Mucosa of descending colon (tissue), 3 donors: ENCODE results near the gene CBFA2T3. TPM values are rescaled to one million over a fixed set of nuclear protein-coding genes. Genes with fewer than 3 reads are reported as not detected.

Experiments
- ATAC-seq: fragments of 200-7000 bp; cut with Tn5 transposase; one replicate; pipeline ENCODE4 v1.9.1; 2020; ENCODE audit warnings: mild to moderate bottlenecking, moderate library complexity
- DNase-seq, 3 donors: peaks; one replicate each; pipeline ENCODE4 v3.0.0-alpha.2; 2020
- H3K36me3 ChIP-seq: fragments of 200-600 bp; one replicate; pipeline ENCODE4 v1.8.0; 2021; ENCODE audit warnings: low read depth, mild to moderate bottlenecking
- H3K4me1 ChIP-seq: fragments of 200-600 bp; one replicate; pipeline ENCODE4 v1.8.0; 2021; ENCODE audit warnings: low read depth, mild to moderate bottlenecking
- H3K4me3 ChIP-seq: fragments of 200-600 bp; one replicate; pipeline ENCODE4 v1.8.0; 2021; ENCODE audit warnings: mild to moderate bottlenecking
- H3K9me3 ChIP-seq: fragments of 200-600 bp; one replicate; pipeline ENCODE4 v1.8.0; 2021; ENCODE audit warnings: mild to moderate bottlenecking
- intact Hi-C, 2 donors: fragments of 100-400 bp; cut with DNase I in 1 of 2; cut with micrococcal nuclease in 1 of 2; formaldehyde crosslinking; loops; one replicate each; pipeline versions ENCODE4 v1.11.0 to v1.11.1; 2022; cut with DNase I, micrococcal nuclease
- total RNA-seq, 3 donors: library from RNA; stranded (reverse); fragmentation: NEBNext Ultra II Directional in 2 of 3; extraction: Animal tissue kit (Norgen Biotek cat#: 25700) in 2 of 3; gene quantifications; one replicate each; pipeline versions ENCODE4 v1.2.1 to v1.2.4, GENCODE V29; 2021 to 2023
- TF ChIP-seq, protein P1 (sequence below): fragments of 200-600 bp; IDR thresholded peaks from one replicate; pipeline ENCODE4 v1.8.0; 2022; ENCODE audit warnings: antibody characterized with exemption, mild to moderate bottlenecking
- donor health status: DM: no; HTN: no; CAD: no; lungs with moderate emphysema.
- donor health status: DM: no; HTN: no; CAD: no.
- donor health status: DM: no; HTN: yes; CAD: no.

The CBFA2T3 gene
- total RNA-seq, 3 donors from 2014 or later, result 6.9 to 12.8 (median 8.4) TPM

GRCh38 chr16:88939245-88939971, 37.6 kb downstream of the CBFA2T3 start:
- H3K4me3 ChIP-seq, result no peak overlapping the region
- ATAC-seq (no peak), DNase-seq (no peak)
- intact Hi-C loops, result no loop called here
- H3K9me3 ChIP-seq, result no peaks in the 10 kb centered on the region
- no peaks in the 10 kb centered on the region for H3K36me3 ChIP-seq
- TF ChIP-seq, protein P1, sequence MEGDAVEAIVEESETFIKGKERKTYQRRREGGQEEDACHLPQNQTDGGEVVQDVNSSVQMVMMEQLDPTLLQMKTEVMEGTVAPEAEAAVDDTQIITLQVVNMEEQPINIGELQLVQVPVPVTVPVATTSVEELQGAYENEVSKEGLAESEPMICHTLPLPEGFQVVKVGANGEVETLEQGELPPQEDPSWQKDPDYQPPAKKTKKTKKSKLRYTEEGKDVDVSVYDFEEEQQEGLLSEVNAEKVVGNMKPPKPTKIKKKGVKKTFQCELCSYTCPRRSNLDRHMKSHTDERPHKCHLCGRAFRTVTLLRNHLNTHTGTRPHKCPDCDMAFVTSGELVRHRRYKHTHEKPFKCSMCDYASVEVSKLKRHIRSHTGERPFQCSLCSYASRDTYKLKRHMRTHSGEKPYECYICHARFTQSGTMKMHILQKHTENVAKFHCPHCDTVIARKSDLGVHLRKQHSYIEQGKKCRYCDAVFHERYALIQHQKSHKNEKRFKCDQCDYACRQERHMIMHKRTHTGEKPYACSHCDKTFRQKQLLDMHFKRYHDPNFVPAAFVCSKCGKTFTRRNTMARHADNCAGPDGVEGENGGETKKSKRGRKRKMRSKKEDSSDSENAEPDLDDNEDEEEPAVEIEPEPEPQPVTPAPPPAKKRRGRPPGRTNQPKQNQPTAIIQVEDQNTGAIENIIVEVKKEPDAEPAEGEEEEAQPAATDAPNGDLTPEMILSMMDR, result no peak
- H3K4me1 ChIP-seq, result peaks cover 13% of the 10 kb centered on the region

GRCh38 chr16:88938777-88939244, 38.2 kb downstream of the CBFA2T3 start:
- Histone ChIP-seq H3K9me3 (no peaks in the 10 kb centered on the region), H3K36me3 (no peaks in the 10 kb centered on the region), H3K4me1 (peaks cover 13% of the 10 kb centered on the region), H3K4me3 (no peak overlapping the region)
- no peak for DNase-seq
- TF ChIP-seq, protein P1, result no peak
- no peak for ATAC-seq
- intact Hi-C loops, result no loop called here

- ATAC-seq (no peak), DNase-seq (no peak)
- intact Hi-C loops, result no loop called here
- peaks cover 13% of the 10 kb centered on the region for H3K4me1 ChIP-seq
- no peaks in the 10 kb centered on the region for H3K36me3 ChIP-seq
- TF ChIP-seq, protein P1, result no peak
- H3K4me3 ChIP-seq, result no peak overlapping the region
- H3K9me3 ChIP-seq, result no peaks in the 10 kb centered on the region
Measured at GRCh38 chr16:88938119-88938776, 38.8 kb downstream of the CBFA2T3 start.

GRCh38 chr16:88937206-88937621, 39.8 kb downstream of the CBFA2T3 start:
- intact Hi-C loops, result no loop called here

DNA sequence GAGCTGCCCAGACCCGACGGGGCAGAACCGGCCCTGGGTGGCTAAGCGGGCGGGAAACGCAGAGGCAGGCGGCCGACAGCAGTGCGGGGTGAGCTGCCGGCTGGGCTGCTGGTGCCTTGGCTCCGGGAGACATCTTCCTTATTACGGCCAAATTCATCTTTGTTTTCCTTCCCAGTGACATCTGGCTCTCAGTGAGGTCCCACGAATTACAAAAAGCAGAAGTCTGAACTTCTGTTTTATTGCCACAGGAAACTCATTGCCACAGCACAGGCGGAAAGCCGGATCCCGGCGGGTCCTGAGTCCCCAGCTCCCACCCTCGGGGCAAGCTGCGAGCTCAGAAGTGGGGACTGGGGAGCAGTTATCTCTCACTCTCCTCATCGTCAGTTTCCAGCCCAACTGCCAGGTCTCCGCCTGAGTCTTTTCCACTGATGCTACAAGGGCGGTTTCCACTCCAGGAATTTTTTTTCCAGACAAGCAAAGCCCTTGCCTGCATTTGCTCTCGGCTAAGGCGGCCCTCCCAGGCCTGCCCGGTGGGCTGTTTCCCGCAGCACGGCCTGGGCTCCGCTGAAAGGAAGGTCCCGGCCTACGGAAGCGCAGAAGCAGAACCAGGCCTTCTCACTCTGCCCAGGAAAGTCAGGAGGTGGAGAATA, 40.3 kb downstream of the CBFA2T3 start:
- intact Hi-C loops, result no loop called here
- TF ChIP-seq, protein P1, result no peak
- Histone ChIP-seq H3K4me3 (no peak overlapping the region), H3K36me3 (no peaks in the 10 kb centered on the region), H3K9me3 (no peaks in the 10 kb centered on the region), H3K4me1 (peaks cover 10% of the 10 kb centered on the region)
- peak in 1 of 3 donors; percentile 51 for DNase-seq
- peak; percentile 38 for ATAC-seq

More at GRCh38 chr16:88937206-88937621, 39.8 kb downstream of the CBFA2T3 start:
- H3K36me3 ChIP-seq, result no peaks in the 10 kb centered on the region
- TF ChIP-seq, protein P1, result no peak
- H3K4me1 ChIP-seq, result peaks cover 13% of the 10 kb centered on the region
- H3K9me3 ChIP-seq, result no peaks in the 10 kb centered on the region
- no peak overlapping the region for H3K4me3 ChIP-seq
- no peak for ATAC-seq
- DNase-seq, result no peak
